Left lung (tissue), 10 donors: ENCODE measurements around the gene WBP11. TPM values are rescaled to one million over a fixed set of nuclear protein-coding genes. Genes with fewer than 3 reads are reported as not detected.

ENCODE experiments used
- ATAC-seq: fragments of 200-7000 bp; cut with Tn5 transposase; one replicate; pipeline ENCODE4 v1.9.1; 2020; ENCODE audit warnings: moderate library complexity
- DNase-seq, 4 donors: peaks; one replicate each; pipeline ENCODE4 v3.0.0-alpha.2; 2013 to 2020
- H3K27ac ChIP-seq, 2 donors: fragments of 200-600 bp; sonication (generic) in 1 of 2; one replicate each; pipeline versions ENCODE4 v1.5.0 to v1.8.0; 2020 to 2021
- H3K27me3 ChIP-seq, 2 donors: fragments of 200-600 bp; sonication (generic) in 1 of 2; one replicate each; pipeline versions ENCODE4 v1.5.0 to v1.8.0; 2020 to 2021
- H3K36me3 ChIP-seq, 2 donors: fragments of 200-600 bp; sonication (generic) in 1 of 2; one replicate each; pipeline versions ENCODE4 v1.5.0 to v1.8.0; 2020 to 2021
- H3K4me1 ChIP-seq, 2 donors: fragments of 200-600 bp; one replicate each; pipeline ENCODE4 v1.8.0; 2021
- H3K4me3 ChIP-seq, 2 donors: fragments of 200-600 bp; sonication (generic) in 1 of 2; one replicate each; pipeline versions ENCODE4 v1.5.0 to v1.8.0; 2020 to 2021; ENCODE audit warnings: mild to moderate bottlenecking in 1 of 2
- H3K9me3 ChIP-seq, 2 donors: fragments of 200-600 bp; sonication (generic) in 1 of 2; one replicate each; pipeline versions ENCODE4 v1.5.0 to v1.8.0; 2020 to 2021
- CTCF ChIP-seq, 2 donors: fragments of 200-600 bp; sonication (generic) in 1 of 2; IDR thresholded peaks; one replicate each; pipeline versions ENCODE4 v1.5.0 to v1.8.0; 2021; ENCODE audit warnings: antibody characterized with exemption in 2 of 2
- intact Hi-C, 2 donors: fragments of 100-400 bp; cut with DNase I; formaldehyde crosslinking; loops; one replicate each; pipeline versions ENCODE4 v1.11.2 to v1.14.2; 2022
- polyA plus RNA-seq, 6 donors: library from polyadenylated mRNA; unstranded; fragments of 120-200 nt; gene quantifications; one replicate each; pipeline ENCODE4 v1.2.1, GENCODE V29; 2013; ENCODE audit not compliant: insufficient read length in 6 of 6
- total RNA-seq, 2 donors: library from RNA; stranded (reverse); fragmentation: NEBNext Ultra II Directional; extraction: Animal tissue kit (Norgen Biotek cat#: 25700); gene quantifications; one replicate each; pipeline ENCODE4 v1.2.1, GENCODE V29; 2021
- donor health status: DM: no; HTN: yes; CAD: no.
- donor health status: DM: no; HTN: no; CAD: no.

The WBP11 gene
- total and polyA plus RNA-seq, 8 donors: 38.6 to 105 (median 92.6) TPM

DNA sequence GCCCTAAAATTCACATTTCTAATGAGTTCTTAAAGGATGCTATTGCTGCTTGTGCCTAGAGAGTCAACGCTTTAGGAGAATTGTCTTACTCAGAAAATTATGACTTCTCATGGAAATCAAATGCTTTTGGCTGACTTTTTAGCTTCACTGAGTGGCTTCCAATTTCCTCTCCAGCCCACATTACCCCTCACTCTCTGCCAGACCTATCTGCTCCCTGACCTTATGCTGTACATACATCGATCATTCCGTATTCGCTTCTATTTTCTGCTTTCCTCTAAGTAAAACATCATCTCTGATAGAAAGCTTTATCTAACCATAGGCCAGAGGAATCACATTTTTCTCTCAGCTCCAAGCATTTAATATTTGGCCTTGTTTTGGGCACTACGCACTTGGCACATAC lies 23.2 kb upstream of the WBP11 start:
- Histone ChIP-seq H3K9me3 (no peaks in the 10 kb centered on the region), H3K4me1 (no peaks in the 10 kb centered on the region), H3K27ac (no peak overlapping the region), H3K4me3 (no peak overlapping the region), H3K36me3 (no peaks in the 10 kb centered on the region), H3K27me3 (no peaks in the 10 kb centered on the region)
- TF ChIP-seq CTCF (IDR thresholded peaks at IDR 0.05): no peak
- DNase-seq (peak in 1 of 4 donors; percentile 17), ATAC-seq (no peak)
- intact Hi-C loops: no loop called here

GRCh38 chr12:14825256-14825655 lies 22.0 kb upstream of the WBP11 start:
- TF ChIP-seq CTCF (IDR thresholded peaks at IDR 0.05): no peak
- ATAC-seq (no peak), DNase-seq (no peak)
- Histone ChIP-seq H3K9me3 (no peaks in the 10 kb centered on the region), H3K27ac (no peak overlapping the region), H3K36me3 (no peaks in the 10 kb centered on the region), H3K27me3 (no peaks in the 10 kb centered on the region), H3K4me3 (no peak overlapping the region), H3K4me1 (no peaks in the 10 kb centered on the region)
- intact Hi-C loops: no loop called here

DNA sequence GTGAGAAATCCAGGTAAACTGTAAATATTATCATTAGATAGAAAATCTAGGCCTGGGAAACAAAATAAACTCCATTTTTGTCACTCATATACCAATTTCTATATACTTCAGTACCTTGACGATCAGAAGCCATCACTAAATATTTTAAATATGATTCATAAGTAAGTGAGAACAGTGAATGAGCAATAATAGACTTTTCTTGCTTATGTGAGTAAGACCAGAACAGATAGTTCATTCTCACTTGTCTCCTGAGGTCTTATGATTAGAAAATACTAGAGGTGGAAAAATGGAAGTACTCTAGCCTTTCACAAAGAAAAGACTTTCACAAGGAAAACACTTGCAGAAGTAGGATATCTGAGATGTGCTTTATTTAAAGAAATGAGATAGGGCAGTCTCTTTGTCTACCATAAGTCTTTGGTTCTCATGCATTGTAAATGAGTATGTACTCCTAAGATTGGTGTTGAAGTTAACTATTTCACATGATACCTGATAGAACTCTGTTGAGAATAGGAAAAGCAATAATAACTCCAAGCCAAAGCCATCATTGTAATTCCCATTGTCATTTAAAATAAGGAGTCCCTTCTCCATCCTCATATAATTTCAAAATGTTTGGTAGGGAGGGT lies 20.8 kb upstream of the WBP11 start:
- no peak overlapping the region for H3K27ac ChIP-seq
- DNase-seq (no peak), ATAC-seq (no peak)
- no peak overlapping the region for H3K4me3 ChIP-seq
- no peaks in the 10 kb centered on the region for H3K27me3 ChIP-seq
- H3K9me3 ChIP-seq: no peaks in the 10 kb centered on the region
- no peaks in the 10 kb centered on the region for H3K4me1 ChIP-seq
- intact Hi-C loops: no loop called here
- TF ChIP-seq CTCF (IDR thresholded peaks at IDR 0.05): no peak
- H3K36me3 ChIP-seq: no peaks in the 10 kb centered on the region

DNA sequence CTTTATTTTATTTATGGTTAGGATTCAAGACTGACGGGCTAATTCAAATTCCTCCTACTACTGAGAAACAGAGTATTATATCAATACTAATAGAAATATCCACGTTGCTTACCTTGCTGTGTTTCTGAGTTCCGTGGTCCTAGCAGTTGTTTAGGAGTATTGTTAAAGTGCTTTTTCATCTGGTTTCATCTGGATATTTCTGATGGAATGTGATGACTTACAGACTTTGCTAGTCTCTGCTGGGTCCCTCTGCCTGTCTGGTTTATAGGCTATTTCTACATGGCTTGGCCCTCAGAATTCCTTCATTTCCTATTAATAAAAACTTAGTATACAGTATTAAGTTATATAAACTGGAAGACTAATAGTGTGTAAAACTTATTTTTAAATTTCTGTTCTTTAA lies 10.7 kb upstream of the WBP11 start, which contains the start of gene SMCO3:
SMCO3 (minus strand) TSS at position 169 of the 400 bp plus-strand sequence. CDS start 7,502 bp downstream, outside the sequence.
- no peak within 1 kb of the TSS for H3K27ac ChIP-seq
- DNase-seq (no peak), ATAC-seq (no peak)
- H3K27me3 ChIP-seq: no peaks in the 10 kb centered on the region
- H3K36me3 ChIP-seq: no peaks in the 10 kb centered on the region
- intact Hi-C loops: no loop called here
- no peak for TF ChIP-seq CTCF (IDR thresholded peaks at IDR 0.05)
- H3K4me1 ChIP-seq: peaks cover 0 to 6% of the 10 kb centered on the region in 2 donors
- no peak within 1 kb of the TSS for H3K4me3 ChIP-seq
- H3K9me3 ChIP-seq: no peaks in the 10 kb centered on the region

DNA sequence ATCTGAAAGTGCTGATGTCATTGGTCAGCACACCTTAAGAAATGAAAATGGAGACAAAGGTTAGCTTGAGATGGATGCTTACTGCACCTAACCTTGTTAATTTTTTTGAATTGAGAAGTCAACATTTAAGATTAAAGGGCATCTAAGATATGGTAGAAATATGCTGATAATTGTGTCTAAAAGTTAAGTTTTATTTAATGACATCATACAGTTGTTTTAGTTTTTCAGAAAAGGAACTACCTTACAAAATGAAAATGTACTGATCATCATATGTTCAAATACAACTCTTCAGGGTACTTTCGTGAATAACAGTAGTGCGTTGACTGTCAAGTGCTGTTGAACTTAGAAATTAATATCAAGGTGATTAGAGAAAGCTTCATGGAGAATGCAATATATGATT lies 8.2 kb upstream of the WBP11 start:
- ATAC-seq (no peak), DNase-seq (no peak)
- TF ChIP-seq CTCF (IDR thresholded peaks at IDR 0.05): no peak
- Histone ChIP-seq H3K4me1 (peaks cover 0 to 6% of the 10 kb centered on the region in 2 donors), H3K4me3 (no peak overlapping the region), H3K27me3 (no peaks in the 10 kb centered on the region), H3K9me3 (no peaks in the 10 kb centered on the region), H3K27ac (no peak overlapping the region), H3K36me3 (no peaks in the 10 kb centered on the region)
- intact Hi-C loops: no loop called here
